ENCODE data around the gene ANTKMT. TPM values are rescaled to one million over a fixed set of nuclear protein-coding genes. Genes with fewer than 3 reads are reported as not detected.

Gene ANTKMT
- total RNA-seq, 2 experiments from 2014 or later: 8.1 TPM

DNA sequence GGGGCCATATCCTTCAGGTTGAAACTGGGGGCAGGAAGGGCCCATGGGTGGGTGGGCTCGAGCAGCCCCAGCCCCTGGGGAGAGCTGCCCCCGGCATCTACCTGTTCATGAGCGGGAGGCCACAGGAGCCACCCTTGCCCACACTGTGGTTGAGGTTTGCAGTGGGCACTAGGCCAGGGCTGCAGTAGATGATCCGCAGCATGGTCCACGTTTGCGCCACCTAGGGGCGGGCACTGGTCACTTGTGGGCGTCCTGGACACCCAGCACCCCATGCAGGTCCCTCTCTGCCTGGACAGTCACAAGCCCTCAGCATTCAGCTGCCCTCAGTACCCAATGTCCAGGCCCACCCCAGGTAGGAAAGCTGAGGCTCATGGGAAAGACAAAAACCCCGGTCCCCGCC, 35.0 kb upstream of the ANTKMT start:
- Histone ChIP-seq H3K27me3 (ENCODE audit: control insufficient read depth in 1 of 2, insufficient read depth in 2 of 2, low read length in 2 of 2) (no peaks in the 10 kb centered on the region), H3K9me3 (ENCODE audit: control insufficient read depth in 1 of 2, insufficient read depth in 1 of 2, low read length in 2 of 2) (peaks cover 0 to 6% of the 10 kb centered on the region in 2 experiments), H3K27ac (ENCODE audit: low read depth in 1 of 2, low read length in 2 of 2) (no peak overlapping the region), H3K4me3 (ENCODE audit: low read length) (no peak overlapping the region), H3K36me3 (ENCODE audit: insufficient read depth, low read length) (peaks cover 29% of the 10 kb centered on the region), H3K4me1 (ENCODE audit: insufficient read depth, low read length) (peaks cover 73% of the 10 kb centered on the region)
- Mint-ChIP-seq H3K36me3 (ENCODE audit: low read depth) (peaks cover 23% of the 10 kb centered on the region), H3K4me3 (peak overlapping the region; percentile 38), H3K9me3 (no peaks in the 10 kb centered on the region), H3K4me1 (ENCODE audit: low read depth) (peaks cover 16% of the 10 kb centered on the region), H3K27me3 (no peaks in the 10 kb centered on the region), H3K27ac (no peak overlapping the region)
- CTCF ChIA-PET: interaction anchor here (1.8 kb wide), 1 partner anchor 18 kb away, joined by 5 read pairs; the partner anchor contains the start of gene RHOT2
- intact Hi-C loops (cut with DNase I, micrococcal nuclease): no loop called here
- no peak for TF ChIP-seq CTCF (IDR thresholded peaks at IDR 0.05)
- ATAC-seq (ENCODE audit: poor library complexity) (no peak), DNase-seq (peak in 1 of 14 experiments; percentile 52)
- POLR2A ChIA-PET: interaction anchor here (1.5 kb wide), 1 partner anchor 10 kb away, joined by 5 read pairs; no protein-coding TSS in a partner anchor

DNA sequence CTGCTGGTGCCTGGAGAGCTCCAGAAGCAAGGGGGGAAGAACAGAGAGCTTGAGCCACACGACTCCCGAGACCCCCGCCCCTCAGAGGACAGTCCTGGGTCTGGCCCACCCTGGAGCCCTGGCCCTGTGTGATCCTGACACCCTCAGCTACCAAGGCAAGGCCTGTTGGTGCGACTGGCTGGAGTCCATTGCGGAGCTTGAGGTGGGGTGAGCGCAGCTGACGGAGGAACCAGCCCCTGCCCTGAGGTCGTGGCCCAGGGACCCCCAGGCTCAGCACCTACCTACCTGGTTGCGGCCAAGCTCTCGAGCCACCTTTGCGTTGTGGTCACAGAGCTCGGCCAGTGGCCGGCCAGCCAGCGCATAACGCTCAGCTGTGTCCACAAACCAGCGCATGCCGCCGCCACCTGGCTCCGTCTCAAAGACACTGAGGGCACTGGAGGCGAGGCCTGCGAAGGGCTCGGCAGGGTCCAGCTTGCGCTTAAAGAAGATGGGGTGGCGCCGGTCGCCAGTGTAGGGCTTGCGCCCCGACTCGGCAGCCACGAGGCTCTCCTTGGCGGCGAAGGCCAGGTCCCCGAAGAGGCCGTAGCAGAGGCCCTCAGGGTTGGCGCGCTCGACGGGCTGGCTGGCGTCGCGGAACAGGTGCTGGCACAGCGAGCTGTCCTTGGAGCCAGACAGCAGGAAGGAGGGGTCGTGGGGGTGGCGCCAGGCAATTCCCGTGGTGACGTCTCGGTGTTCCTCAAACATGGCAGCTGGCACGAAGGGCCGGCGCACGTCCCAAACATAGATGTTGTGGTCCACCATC, 34.3 kb upstream of the ANTKMT start:
- ATAC-seq (ENCODE audit: poor library complexity): no peak
- CTCF ChIA-PET: interaction anchor here (1.8 kb wide), 1 partner anchor 19 kb away, joined by 5 read pairs; the partner anchor contains the start of gene RHOT2
- intact Hi-C loops (cut with DNase I, micrococcal nuclease): no loop called here
- peaks cover 66% of the 10 kb centered on the region for H3K4me1 ChIP-seq (ENCODE audit: insufficient read depth, low read length)
- Mint-ChIP-seq H3K27ac (no peak overlapping the region), H3K9me3 (no peaks in the 10 kb centered on the region), H3K4me1 (ENCODE audit: low read depth) (peaks cover 16% of the 10 kb centered on the region), H3K27me3 (no peaks in the 10 kb centered on the region), H3K4me3 (peak overlapping the region; percentile 42), H3K36me3 (ENCODE audit: low read depth) (peaks cover 16% of the 10 kb centered on the region)
- no peak overlapping the region for H3K4me3 ChIP-seq (ENCODE audit: low read length)
- peaks cover 26% of the 10 kb centered on the region for H3K36me3 ChIP-seq (ENCODE audit: insufficient read depth, low read length)
- peaks cover 0 to 7% of the 10 kb centered on the region in 2 experiments for H3K9me3 ChIP-seq (ENCODE audit: control insufficient read depth in 1 of 2, insufficient read depth in 1 of 2, low read length in 2 of 2)
- H3K27ac ChIP-seq (ENCODE audit: low read depth in 1 of 2, low read length in 2 of 2): no peak overlapping the region
- POLR2A ChIA-PET: interaction anchor here (1.5 kb wide), 1 partner anchor 9 kb away, joined by 5 read pairs; no protein-coding TSS in a partner anchor
- DNase-seq: peak in 1 of 14 experiments; percentile 43
- H3K27me3 ChIP-seq (ENCODE audit: control insufficient read depth in 1 of 2, insufficient read depth in 2 of 2, low read length in 2 of 2): no peaks in the 10 kb centered on the region
- TF ChIP-seq CTCF (IDR thresholded peaks at IDR 0.05): no peak

- Histone ChIP-seq H3K4me3 (ENCODE audit: low read length) (no peak overlapping the region), H3K27ac (ENCODE audit: low read depth in 1 of 2, low read length in 2 of 2) (no peak overlapping the region), H3K4me1 (ENCODE audit: insufficient read depth, low read length) (peaks cover 57% of the 10 kb centered on the region), H3K27me3 (ENCODE audit: control insufficient read depth in 1 of 2, insufficient read depth in 2 of 2, low read length in 2 of 2) (no peaks in the 10 kb centered on the region), H3K9me3 (ENCODE audit: control insufficient read depth in 1 of 2, insufficient read depth in 1 of 2, low read length in 2 of 2) (peaks cover 0 to 7% of the 10 kb centered on the region in 2 experiments), H3K36me3 (ENCODE audit: insufficient read depth, low read length) (peaks cover 18% of the 10 kb centered on the region)
- Mint-ChIP-seq H3K4me1 (ENCODE audit: low read depth) (peaks cover 18% of the 10 kb centered on the region), H3K36me3 (ENCODE audit: low read depth) (peaks cover 10% of the 10 kb centered on the region), H3K4me3 (no peak overlapping the region), H3K27me3 (no peaks in the 10 kb centered on the region), H3K9me3 (no peaks in the 10 kb centered on the region), H3K27ac (no peak overlapping the region)
- TF ChIP-seq CTCF (IDR thresholded peaks at IDR 0.05): no peak
- intact Hi-C loops (cut with DNase I, micrococcal nuclease): no loop called here
- DNase-seq (no peak), ATAC-seq (ENCODE audit: poor library complexity) (no peak)
- CTCF ChIA-PET: interaction anchor here (1.8 kb wide), 1 partner anchor 20 kb away, joined by 5 read pairs; the partner anchor contains the start of gene RHOT2
- POLR2A ChIA-PET: no interaction called here
Observed at GRCh38 chr16:687499-687898, 33.4 kb upstream of the ANTKMT start.
